Stimulated activated CD8-positive, alpha-beta memory T cell treated with anti-CD3 and anti-CD28 coated beads, Interleukin-12 subunit alpha, Interleukin-12 subunit beta, amount 100 ng/mL, for 4 hours (primary cell): ENCODE data around the gene KPNA3.
"Not testable (repeated sequence)": the region's sequence is repeated elsewhere in the genome, so short reads cannot be mapped to it uniquely, and the experiment has no call there.

ENCODE experiments used
- DNase-seq: peaks from one replicate; pipeline ENCODE4 v3.0.0-alpha.2; 2020; ENCODE audit warnings: low read depth

KPNA3 gene

DNA sequence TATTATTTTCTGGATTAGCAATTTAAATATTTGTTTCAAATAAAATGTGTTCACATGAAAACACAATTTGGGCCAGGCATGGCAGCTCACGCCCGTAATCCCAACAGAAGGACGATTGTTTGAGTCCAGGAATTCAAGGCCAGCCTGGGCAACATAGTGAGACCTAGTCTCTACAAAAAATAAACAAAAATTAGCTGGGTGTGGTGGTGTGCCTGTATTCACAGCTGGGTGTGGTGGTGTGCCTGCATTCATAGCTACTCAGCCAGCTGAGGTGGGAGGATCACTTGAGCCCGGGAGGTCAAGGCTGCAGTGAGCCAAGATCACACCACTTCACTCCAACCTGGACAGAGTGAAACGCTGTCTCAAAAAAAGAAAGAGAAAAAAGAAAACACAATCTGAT is 46.4 kb downstream of the KPNA3 start:
- DNase-seq = no peak

DNA sequence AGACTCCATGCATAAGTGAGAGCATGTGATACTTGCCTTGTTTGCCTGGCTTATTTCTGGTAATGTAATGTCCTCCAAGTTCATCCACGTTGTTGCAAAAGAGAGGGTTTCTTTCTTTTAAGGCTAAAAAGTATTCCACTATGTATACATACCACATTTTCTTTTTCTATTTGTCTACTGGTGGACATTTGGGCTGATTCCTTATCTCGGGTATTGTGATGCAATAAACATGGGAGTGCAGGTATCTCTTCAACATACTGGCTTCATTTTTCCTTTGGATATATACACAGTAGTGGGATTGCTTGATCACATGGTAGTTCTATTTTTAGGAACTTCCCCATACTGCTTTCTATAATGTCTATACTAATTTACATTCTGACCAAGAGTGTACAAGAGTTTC is 51.6 kb downstream of the KPNA3 start:
- no peak for DNase-seq

DNA sequence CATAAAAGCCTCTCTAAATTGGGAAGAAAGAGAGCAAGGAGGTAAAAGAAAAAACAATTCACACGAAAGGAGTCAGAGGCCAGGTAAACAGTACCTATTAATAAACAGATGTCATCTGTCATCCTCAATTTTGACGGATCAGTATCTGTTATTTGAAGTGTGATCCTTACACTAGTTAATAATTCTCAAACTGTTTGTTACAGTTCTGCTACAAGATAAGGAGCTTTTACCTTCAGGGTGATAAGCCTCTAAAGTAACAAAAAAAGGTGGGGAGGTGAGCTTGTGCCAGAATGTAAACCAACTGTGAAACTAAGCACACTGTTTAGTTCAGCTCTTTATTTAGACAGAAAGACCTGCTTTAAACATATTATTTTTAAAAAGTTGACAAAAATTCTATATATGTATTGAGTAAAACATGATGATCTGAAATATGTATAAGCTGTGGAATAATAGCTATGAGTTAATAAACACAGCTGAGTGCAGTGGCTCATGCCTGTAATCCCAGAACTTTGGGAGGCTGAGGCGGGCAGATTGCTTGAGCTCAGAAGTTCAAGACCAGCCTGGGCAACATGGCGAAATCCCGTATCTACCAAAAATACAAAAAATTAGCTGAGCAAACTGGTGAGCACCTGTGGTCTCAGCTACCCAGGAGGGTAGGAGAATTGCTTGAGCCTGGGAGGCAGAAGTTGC is 52.8 kb downstream of the KPNA3 start:
- no peak for DNase-seq

DNA sequence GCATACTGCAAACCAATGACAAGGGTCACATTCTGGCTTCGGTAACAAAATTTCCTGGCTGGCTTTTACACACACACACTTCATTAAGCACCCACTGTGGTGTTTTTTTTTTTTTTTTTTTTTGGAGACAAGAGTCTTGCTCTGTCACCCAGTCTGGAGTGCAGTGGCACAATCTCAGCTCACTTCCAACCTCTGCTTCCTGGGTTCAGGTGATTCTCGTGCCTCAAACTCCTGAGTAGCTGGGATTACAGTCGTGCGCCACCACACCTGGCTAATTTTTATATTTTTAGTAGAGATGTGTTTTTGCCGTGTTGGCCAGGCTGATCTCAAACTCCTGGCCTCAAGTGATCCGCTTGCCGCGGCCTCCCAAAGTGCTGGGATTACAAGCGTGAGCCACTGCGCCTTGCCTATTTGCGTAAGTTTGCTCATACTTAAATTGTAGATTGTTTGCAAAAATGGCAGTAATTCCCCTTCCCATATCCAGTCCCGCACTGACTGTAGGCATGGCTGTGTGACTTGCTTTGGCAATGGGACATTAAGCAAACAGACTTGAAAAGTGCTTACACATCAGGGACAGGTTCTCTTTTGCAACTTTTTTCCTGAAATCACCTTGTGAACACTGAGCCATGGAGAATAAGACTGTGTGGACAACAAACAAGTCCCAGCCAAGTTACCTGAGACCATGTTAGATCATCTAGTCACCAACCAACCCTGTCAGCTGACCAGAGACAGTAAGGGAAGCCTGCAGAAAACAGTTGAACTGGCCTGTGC is 59.1 kb downstream of the KPNA3 start:
- DNase-seq = no peak

DNA sequence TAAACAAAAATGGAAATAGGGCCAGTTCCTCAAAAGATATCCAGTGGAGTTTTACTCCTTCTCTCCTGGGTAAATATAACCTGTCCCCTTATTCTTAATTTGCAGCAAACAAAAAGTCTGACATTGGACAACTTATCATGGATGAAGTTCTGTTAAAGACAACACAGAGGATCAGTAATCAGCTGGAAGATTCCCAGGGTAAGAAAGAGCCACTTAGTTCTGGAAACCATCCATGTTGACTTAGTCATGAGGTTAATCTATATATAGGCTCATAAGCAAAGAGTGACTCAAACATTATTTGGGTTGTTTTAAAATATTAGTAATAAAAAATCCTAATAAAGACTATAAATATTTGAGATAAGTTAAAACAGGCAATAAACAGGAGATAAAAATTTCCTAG is 60.7 kb downstream of the KPNA3 start:
- no peak for DNase-seq

DNA sequence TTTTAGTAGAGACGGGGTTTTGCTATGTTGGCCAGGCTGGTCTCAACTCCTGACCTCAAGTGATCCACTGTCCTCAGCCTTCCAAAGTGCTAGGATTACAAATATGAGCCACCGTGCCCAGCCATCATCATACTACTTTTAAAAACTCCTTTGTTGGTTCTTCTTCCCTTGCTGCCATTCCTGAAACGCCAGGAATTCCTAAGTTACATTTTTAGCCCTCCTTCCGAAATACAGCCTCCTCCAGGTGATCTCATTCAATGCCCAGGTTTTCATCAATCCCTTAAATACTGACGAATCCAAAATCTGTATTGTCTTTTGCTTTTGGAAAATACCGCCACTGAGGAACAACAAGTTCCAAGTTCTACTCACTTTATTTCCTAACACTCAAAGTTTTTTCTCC is 75.9 kb downstream of the KPNA3 start:
- no peak for DNase-seq

DNA sequence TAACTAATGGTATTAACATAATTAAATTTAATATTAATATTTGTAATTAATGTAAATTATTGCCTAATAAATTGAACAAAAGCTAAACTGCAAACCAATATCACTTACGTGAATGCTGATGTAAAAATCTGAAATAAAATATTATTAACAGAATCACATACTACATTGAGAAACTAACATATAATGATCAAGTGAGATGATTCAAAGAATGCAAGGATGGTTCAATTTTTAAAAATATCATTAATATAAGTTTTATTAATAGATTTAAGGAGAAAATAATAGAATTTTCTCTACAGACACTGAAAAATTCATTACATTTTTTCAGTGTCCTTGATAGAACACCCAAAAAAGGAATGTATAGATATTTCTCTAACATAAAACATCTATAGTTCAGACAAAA is 77.7 kb downstream of the KPNA3 start:
- DNase-seq = no peak

DNA sequence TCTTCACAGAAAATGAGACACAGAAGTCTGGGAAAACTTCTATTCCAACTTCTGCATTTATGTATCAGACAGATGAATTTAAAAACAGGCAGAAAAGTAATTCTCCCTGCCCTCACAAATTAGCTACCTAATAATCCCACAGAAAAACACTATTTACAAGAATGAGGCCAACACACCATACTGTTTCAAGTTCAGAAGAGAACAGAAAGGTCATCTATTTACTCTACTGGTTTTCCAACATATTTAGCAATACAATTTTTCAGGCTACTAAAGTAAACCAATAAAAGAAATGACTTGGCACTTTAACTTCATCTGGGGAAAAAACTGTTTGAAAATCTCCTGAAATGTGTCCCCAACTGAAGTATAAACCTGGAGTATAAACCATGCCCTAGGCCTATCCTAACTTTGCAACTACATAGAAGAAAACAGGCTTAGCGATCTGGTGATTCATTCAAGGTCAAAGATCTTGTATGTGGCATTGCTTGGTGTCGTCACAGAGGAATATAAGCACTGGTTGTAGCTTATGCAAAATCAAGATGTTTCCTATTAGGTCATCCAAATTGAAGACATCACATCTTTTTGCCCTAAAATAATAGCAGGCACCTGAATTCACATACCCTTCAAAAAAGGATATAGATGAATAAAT is 81.1 kb downstream of the KPNA3 start:
- no peak for DNase-seq

DNA sequence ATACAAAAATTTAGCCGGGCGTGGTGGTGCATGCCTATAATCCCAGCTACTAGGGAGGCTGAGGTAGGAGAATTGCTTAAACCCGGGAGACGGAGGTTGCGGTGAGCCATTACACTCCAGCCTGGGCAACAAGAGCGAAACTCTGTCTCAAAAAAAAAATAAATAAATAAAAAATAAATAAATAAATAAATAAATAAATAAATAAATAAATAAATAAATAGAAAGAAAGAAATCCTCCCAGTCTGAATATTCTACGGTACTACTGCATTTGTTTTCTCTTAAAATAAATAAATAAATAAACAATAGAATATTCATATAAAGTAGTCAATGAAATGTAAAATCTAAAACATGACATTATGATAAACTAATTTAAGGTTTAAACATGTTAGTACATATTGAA is 88.2 kb downstream of the KPNA3 start:
- not testable (repeated sequence) for DNase-seq

DNA sequence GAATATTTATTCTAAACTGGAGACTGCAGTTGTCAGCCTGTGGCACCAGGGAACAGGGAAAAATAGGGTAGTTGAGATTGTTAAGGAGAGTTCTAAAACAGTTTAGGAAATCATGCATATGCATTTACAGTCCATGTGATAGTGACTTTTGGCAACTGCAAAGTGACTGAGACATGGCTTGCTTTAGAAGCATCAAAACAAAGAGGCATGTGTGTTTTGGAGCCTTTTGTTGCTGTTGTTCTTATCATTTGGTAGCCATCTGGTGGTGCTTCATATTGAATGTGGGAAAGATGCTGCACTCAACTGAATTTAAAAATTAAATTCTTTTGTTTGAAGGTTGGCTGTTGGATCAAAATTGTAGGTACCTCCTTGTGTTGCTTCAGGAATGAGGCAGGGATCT is 91.0 kb downstream of the KPNA3 start:
- DNase-seq = no peak

DNA sequence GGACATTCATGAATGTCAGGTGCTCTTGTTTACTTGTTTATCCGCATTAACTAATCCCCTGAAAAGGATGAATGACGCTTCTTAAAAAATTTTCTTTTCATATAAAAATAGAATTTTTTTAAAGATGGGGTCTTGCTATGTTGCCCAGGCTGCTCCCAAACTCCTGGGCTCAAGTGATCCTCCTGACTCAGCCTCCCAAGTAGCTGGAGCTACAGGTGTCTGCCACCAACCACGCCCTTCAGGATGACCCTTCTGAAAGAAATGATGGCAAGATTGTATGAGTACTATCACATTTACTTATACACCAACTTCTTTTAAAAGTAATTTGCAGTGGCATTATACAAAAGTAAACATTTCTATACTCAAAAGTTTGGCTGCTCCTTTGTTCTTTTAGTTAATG is 95.0 kb downstream of the KPNA3 start:
- no peak for DNase-seq

DNA sequence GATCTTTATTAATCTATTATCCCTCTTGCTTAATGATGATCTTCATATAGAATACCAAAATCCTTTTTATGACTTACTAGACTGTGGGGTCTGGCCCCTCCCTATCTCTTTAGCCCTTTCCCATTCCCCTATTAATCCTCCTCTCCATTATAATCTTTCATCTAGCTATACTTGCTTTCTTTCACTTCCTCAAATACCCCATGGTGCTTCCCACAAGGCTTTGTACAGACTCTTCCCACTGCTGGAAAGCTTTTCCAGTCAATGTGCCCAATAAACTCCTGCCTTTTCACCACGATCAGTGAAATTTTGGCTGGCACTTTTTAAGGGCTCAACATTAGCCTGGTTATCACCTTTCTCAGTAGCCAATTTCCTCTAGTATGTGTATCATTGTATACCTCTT is 98.0 kb downstream of the KPNA3 start:
- DNase-seq = no peak

DNA sequence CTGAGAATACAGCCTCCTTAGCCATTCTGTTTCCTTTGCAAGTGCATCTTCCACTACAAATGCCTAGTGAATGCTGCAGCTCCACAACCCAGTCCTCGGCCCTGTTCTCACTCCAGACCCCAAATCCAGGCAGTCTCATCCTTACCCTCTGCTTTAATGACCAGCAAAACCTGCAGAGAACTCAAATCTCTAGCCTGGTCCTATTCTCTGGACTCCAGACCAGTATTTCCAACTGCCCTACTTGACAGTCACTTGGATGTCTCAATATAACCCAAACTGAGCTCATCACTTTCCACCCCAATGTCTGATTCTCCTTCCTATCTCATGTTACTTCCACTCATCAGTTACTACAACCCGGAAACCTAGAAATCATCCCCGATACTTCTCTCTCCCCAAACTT is 98.6 kb downstream of the KPNA3 start:
- DNase-seq = no peak

DNA sequence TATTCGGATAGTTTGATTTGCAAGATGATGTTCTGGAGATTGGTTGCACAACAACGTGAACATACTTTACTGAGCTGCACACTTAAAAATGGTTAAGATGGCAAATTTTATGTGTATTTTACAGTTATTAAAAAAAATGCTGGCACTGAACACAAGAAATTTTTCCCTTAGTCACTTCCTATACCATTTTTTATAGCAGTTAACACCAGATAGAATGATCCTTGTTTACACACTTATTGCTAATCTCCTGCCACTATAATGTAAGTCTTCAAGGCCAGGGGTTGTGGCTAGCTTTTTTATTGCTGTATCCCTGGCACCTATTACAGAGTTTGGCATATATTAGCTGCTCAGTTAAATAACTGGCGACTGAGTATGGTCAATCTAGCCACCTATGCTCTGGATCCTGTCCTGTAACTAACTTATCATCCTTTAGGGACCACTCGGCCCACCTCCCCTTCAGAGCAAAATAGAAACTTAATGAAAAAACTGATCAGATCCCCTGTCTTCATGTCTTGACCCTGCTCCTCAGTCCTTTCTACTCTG is 99.2 kb downstream of the KPNA3 start:
- DNase-seq = no peak

DNA sequence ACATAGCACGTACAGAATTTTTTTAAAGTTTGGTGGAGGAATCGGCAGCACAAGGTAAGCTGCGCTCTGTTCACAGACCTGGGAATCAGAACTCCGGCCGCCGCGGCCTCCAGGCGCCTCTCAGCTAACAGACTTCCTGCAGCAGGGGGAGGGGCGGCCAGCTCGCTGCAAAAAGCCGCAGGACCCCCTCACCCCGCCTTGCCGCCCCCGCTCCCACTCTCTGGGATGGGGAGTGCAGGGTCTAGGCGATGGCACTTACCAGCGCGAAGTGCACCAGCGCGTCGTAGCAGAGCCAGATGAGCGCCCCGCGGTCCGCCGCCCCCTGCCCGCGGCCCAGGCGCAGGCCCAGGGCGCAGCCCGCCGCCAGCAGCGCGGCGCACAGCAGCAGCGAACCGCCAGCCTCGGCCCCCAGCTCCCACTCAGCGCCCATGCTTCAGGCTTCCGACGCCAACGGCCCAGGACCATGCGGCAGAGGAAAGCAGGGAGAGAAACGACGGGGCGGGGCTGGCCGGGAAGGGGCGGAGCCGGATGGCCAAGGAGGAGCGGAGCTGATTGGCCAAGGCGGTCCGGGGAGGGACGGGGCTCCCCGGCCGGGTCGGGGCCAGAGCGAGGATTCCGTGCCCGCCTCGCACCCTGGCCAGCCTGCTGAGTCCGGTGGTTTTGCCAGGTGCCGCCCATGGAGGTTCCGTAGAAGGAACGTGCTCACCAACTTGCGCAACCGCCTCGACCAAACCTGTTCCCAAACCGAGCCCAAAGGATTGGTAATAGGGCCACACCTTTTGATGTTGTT is 101.3 kb downstream of the KPNA3 start, which contains the start of gene EBPL:
EBPL (minus strand) TSS at position 492 of the 790 bp plus-strand sequence; CDS start at position 430, 62 bp downstream.
- DNase-seq = peak; percentile 81

DNA sequence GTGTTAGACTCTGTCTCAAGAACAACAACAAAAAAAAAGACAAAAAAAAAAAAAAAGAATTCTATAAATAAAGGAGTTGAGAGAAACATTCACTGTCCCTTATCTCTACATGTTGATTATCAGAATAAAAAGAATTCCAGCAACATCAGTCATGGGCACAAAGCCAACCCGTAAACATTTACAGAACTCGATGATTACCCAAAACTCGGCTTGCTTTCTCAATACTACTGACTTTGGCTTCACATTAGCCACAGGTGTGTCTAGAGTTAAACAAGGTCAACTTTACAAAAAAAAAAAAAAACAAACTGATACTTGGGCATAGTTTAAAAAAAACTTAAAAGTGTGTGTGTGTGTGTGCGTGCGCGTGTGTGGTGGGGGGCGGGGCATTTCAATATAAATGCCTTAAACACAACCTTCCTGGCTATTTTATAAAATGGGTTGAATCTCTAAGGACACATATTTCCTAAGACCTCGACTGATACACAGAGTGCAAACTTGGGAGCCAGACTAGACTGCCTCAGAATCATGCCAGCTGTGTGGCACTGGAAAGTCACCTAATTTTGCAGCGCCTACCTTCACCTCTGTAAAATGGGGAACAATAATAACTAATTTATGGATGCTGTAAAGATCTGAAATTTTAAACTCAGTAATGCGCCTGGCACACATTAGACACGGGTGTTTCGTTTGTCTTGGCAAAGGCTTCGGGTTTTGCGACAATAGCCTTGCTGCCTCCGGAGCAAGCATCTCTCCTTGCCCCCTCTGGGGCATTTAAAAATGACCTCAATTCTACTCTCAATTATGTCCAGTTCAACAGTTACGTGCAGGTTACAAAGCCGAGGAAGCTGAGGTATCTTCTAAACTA is 102.1 kb downstream of the KPNA3 start:
- DNase-seq = no peak

DNA sequence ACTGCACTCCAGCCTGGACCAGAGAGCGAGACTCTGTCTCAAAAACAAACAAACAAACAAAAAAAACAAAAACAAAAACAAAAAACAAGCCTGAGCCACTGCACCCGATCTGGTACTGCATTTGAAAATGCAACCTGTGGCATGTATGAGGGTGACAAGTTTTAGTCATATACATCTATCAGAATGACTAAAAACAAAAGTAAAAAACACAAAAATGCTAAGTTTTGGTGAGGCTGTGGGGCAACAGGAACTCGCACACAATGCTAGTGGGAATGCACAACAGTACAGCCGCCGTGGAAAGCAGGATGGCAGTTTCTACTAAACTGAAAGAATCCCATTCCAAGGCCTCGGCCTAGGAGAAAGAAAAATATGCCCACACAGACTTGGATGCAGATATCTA is 109.0 kb downstream of the KPNA3 start:
- no peak for DNase-seq

DNA sequence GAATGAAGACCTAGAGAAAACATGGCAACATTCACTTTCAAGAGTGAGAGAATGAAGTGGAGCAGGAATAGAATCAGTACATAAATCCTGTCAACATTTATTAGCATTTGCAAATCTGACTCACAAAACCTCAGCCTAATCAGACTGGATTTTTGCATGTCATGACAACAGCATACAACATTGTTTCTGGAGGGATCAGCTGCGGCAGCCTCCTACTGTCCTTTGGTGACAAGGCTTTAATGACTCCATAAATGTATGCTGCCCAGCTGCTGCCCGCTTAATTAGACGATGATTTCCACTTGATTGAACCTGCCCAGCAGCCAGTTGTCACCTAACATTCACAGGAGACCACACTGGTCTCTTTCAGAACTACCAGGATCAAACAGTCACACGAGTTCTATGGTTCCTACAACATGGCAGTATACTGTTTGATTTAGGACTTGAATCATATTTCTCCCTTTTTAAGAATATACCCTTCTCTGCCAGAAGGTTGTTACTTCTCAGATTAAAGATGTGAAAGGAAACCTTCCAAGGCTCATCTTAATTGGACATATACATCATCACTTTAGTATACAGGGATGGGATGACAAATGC is 110.5 kb downstream of the KPNA3 start:
- no peak for DNase-seq

DNA sequence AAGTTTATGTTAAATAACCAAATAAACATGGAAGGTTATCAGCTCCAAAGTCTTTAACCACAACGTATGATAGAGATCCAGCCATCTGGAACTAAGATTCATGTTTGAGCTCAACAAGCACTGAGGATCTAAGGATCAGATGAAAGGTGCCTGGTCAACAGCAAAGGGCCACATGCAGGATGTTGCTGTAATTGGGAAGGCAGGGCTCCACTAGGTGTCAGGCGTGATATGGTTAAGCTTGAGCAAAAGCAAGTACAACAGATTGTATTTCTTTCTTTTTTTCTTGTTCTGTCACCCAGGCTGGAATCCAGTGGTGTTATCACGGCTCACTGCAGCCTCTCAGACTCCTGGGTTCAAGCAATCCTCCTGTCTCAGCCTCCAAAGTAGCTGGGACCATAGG is 113.2 kb downstream of the KPNA3 start:
- DNase-seq = no peak

DNA sequence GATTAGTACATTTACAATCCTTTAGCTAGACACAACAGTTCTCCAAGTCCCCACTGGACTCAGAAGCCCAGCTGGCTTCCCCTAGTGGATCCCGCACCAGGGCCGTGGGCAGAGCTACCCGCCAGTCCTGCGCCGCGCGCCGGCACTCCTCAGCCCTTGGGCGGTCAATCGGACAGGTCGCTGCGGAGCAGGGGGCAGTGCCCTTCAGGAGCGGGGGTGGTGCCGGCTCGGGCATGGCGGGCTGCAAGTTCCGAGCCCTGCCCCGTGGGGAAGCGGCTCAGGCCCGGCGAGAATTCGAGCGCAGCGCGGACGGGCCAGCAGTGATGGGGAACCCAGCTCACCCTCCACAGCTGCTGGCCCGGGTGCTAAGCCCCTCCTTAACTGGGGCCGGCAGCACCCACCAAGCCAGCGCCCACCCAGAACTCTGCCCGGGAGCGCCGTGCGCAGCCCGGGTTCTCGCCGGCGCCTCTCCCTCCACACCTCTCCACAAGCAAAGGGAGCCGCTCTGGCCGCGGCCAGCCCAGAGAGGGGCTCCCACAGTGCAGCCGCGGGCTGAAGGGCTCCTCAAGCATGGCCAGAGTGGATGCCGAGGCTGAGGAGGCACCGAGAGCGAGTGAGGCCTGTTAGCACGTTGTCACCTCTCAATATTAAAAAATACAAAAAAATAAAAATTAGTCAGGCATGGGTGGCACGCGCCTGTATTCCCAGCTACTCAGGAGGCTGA is 114.1 kb downstream of the KPNA3 start:
- DNase-seq = no peak
